IPS-NIHi11 (cell line): ENCODE results near the gene EIF2D.
"Not testable (repeated sequence)": the region's sequence is repeated elsewhere in the genome, so short reads cannot be mapped to it uniquely, and the experiment has no call there.

Experiments used
- DNase-seq: peaks from one replicate; pipeline ENCODE4 v3.0.0; 2012; ENCODE audit warnings: mixed read lengths, low spot score

The EIF2D gene

DNA sequence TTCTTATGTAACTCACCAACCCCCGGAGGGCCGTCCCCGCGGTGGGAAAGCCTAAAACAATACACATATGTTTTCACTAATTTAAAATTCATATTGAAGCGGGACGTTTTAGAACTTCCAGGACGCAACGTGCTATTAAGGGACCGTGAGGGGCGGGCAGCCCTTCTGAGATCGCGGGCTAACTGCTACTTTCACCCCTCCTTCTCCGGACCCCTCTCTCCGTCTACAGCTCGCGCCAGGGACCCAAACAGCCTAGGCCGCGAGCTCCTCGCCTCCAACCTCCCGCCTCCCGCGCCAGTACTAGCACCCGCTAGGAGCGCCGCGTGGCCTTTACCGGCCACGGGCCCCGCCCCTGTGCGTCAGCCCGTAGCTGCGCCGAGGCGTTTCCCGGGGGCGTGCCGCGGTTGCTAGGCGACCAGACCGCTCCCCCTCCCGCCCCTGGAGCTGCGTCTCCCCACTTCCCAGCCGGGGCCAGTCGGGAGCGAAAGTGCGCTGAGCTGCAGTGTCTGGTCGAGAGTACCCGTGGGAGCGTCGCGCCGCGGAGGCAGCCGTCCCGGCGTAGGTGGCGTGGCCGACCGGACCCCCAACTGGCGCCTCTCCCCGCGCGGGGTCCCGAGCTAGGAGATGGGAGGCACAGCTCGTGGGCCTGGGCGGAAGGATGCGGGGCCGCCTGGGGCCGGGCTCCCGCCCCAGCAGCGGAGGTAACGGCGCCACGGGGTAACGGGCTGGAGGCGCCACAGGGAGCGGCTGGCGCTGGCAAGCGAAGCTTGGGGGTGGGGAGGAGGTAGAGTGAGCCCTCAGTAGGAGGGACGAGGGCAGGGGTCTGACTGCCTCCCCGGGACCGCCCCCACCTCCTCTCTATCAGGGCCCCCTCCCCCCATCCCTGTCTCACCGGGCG is 23.1 kb upstream of the EIF2D start, which contains the start of gene DYRK3:
Gene DYRK3, plus strand, starts transcription at position 457 of the 898 bp plus-strand sequence. Its CDS starts 168 bp downstream, at position 625.
- DNase-seq, result peak; percentile 96

DNA sequence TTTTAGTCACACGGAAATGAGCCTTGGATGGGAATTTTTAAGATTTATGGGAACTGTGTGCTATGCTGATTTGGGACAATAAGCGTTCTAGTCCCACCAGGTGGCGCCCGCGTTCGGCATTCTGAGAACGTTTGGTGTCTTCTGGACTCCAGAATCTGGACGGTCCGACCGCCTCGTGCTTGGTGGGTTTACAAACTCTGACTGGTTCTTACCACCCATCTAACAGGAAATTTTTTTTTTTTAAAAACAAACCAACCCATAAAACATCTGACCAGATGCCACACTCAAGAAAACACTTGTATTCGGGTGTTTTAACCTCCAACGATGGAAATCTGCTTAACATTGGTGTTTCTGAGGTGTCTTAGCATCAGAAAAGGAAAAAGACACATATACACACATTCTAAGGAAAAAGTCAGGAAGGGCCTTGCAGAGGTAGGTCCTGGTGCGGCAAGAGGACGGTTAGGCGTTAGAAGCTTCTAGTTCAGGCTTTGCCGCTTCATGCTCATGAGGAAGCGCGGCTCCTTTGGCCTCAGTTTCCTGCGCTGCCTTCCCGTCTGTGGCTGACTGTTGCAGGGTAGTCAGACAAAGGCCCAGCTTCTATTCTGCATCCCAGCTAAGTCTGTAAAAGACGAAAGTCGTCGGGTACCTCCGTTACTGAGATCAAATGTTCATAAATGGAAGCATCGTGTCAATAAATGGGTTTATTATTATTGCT is 22.3 kb upstream of the EIF2D start:
- peak; percentile 69 for DNase-seq

DNA sequence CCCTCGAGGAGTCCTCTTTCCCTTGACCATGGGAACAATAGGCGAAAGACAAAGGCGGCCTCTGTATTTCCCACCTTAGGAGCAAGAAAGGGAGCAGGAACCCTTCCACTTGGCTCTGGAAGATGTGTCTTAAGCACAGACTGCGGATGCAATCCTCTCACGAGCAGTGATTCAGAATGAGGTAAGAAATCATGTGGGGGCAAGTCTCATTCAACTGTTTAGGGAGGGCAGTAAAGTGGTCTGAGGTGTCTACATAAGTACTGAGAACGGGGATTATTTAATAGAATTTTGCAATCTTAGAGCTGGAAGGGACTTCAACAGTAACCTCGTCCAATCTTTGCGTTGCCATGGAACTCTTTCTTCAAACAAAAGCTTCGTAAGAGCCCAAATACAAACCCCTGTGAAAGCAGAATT is 21.4 kb upstream of the EIF2D start:
- DNase-seq, result no peak

DNA sequence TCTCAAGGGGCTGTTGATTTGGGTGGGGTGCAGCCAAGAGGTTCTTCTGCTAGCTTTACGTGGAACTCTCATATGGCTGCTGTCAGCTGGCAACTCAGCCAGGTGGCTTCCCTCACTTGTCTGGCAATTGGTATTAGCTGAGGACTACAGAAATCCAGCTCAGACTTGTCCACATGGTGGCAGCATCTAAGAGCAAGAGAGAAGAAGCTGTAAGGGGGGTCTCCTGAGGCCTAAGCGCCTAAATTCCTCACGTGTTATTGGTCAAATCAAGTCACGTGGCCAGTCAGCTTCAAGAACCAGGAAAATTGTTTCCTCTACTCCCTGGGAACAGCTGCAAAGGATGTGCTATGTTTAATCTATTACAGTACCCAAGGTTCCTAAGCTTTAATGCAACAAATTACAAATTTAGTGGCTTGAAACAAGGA is 18.8 kb upstream of the EIF2D start:
- DNase-seq, result peak; percentile 92

DNA sequence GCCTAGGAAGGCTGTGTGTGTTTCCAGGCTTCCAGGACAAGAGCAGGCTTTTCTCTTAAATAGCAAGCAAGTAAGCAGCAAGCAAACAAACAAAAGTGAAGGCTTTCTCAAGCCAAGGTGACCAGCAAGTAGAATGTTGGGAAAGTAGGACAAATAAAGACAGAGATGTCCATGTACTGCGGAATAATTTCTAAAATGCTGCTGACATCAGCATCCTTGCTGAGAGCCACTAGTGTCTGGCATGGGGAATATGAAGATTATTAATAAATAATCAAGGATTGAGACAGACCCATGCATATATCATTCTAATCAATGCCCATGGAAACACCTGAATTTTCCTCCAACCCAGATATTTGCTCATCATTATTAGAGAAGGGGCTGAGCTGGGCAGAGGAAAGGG is 16.7 kb upstream of the EIF2D start:
- DNase-seq, result no peak

DNA sequence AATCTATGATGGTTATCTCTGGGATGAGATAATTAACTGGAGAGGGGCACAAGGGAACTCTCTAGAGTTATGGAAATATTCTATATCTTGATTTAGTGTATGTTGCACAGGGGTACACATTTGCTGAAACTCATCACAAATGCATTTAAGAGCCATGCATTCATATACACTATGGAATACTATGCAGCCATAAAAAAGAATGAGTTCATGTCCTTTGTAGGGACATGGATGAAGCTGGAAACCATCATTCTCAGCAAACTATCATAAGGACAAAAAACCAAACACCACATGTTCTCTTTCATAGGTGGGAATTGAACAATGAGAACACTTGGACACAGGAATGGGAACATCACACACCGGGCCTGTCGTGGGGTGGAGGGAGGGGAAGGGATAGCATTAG is 14.1 kb upstream of the EIF2D start:
- DNase-seq, result not testable (repeated sequence)

DNA sequence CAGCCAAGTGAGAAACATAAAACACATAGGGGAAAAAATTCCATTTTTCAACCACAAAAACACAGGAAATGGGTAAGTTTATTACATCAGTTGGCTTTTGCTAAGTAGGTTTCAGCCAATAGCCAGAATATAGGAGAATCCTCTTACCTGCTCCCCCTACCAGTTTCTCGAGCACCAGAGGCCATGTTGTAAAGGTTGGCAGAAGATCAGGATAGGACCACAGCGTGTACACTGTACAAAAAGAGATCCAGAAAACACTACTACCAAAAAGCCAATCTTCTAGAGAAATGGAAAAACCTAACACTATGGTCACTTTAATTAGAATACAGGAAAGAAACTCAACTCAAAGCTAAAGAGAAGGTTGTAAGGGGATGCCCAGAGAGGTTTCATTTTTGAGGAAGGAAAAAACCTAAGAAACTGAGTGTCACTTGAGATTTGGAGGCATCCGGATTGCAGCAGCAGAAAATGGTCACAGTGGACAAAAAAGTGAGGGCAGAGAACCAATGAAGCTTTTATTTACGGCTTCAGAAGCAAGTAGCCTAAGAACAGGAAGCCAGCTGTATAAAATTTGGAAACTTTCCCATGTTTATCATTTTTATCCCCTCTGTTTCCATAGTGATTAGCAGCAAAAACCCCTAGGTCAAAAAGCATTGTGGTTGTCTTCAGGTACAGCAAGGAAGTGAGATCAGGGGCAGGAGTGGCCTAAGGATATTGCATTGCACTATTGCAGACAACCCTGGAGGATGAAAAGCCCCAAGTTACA is 2.9 kb downstream of the EIF2D start:
- no peak for DNase-seq

DNA sequence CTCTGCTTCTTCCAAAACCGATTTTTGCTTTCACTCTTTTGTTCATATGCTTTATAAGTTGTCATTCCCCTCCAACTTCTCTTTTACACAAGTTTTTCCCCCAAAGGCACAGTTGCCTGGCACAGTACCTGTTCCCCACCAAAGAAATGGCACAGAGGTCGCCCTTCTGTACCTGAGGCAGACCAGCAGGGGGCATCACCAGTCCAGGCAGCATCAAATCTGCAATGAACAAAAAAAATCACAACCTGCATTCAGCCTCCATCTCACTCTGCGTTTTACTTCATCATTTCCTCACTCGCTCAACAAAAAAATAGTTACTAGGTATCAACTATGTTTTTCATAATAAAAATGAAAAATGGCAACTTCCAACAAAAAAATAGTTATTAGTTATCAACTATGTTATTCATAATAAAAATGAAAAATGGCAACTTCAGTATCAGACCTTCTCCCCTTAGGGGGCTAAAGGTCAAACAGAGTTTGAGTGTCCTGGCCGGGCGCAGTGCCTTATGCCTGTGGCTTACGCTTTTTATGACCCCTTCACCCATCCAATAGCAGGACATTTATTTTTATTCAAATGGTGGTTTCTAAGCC is 4.1 kb downstream of the EIF2D start:
- peak; percentile 59 for DNase-seq

DNA sequence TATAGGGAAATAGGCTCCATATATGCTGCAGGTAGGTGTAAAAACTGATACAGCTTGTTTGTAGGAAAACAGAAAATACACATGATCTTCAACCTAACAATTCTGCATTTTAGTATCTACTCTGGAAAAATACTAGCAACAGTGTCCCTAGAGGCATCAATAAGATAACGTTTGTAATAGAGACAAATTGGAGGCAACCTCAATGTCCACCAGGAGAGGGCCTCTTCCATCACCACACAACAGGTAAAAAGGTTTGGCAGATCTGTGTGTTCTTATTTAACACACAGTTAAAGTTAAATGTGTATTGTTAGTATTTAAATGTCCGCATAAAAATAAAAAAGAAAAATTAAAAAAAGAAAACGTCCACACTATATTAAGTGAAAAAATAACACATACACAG is 5.4 kb downstream of the EIF2D start:
- DNase-seq, result peak; percentile 47

DNA sequence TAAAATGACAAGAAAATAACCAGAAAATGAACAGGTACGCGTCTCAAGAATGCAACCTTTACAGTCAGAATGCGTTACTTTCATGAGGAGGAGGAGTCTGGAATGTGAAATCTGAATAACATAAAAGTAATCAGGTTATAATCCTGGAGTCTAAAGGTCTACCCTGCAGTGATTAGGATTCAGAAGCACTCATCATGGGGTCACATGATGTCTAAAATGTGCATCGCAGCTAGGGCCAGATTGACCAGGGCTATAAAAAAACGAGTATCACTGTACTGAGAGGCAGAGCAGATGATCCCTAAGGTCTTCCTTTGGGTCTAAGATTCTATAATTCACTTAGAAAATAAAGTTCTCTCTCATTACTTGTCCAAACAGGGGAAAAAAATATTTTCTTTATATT is 7.4 kb downstream of the EIF2D start:
- DNase-seq, result no peak

DNA sequence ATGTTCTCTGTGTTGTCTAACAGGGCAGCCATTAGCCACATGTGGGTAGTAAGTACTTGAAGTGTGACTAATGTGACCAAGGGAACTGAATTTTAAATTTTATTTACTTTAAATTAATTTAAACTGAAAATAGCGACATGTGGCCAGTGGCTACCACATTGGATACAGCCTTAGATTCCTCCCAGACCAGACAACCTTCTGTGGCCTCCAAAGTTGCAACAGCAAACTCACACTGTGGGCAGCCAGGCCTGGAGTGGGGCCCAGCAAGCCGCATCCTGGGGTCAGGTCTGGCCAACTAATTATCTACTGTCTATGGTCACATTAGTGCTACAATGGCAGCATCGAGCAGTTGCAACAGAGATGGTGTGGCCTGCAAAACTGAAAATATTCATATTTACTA is 11.7 kb downstream of the EIF2D start:
- DNase-seq, result no peak

DNA sequence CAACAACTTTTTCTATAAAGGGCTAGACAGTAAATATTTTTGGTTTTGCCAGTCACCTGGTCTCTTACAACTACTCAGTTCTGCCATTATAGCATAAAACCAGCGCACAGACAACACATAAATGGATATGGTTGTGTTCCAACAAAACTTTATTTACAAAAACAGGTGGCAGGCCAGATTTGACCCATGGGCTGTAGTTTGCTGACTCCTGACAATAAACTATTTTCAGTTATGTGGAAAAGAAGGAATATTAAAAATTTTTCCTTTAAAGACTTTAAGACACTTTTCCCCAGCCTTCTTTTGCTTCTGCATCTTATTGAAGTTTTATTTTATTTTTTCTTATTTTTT is 16.0 kb downstream of the EIF2D start:
- no peak for DNase-seq

DNA sequence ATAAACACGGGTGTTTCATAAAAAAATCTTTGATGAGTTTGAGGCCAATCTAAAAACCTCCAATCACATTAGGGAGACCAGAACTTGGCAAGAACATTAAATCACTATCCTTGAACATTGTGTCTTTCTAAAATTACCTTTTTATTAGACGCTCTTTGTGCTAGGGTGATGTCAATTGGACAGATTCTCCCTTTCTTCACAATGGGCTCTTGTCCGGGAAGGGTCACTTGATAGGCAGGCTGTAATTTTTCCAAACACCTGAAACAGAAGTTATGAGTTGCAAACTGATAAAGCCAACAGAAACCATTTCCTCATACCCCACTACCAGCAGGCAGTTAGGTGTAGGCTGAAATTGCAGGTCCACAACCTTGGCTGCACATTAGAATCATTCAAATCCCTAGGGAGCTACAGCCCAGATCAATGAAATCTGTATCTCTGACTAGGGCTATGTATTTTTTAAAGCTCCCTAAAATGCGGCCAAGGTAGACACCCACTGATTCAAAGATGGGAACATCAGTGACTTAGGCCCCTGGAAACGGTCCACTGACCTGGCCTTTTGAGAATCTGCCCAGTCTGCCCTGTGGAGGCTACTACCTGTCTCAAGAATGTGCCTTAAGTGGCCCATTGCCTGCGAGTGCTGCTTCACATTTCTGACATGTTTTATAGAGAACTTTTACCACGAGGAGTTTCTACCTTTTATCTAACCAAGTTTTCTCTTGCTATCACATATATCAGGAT is 16.5 kb downstream of the EIF2D start:
- DNase-seq, result no peak

DNA sequence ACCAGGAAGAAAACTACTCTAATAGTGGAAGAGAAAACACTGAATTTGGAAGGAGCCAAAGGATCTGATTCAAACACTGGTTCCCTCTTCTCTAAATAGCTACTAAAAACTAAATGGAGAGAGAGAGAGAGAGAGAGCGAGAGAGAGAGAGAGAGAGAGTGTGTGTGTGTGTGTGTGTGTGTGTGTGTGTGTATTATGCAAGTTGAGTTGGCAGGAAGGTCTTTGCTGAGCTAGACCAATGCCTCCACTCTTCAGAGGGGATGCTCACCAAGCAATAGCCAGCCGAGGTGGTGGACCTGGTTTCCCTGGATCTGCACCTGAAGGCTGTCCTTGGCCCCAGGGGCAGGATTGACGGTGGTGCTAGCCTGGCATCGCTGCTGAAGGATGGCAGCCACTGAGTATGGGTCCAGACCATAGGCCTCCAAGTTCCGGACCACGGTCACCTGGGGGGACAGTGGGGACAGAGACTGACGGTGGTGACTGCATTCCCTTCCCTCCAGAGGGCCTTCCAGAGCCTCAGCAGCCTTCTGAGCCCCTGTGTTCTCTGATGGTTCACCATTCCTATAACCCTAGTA is 18.8 kb downstream of the EIF2D start:
- DNase-seq, result no peak

DNA sequence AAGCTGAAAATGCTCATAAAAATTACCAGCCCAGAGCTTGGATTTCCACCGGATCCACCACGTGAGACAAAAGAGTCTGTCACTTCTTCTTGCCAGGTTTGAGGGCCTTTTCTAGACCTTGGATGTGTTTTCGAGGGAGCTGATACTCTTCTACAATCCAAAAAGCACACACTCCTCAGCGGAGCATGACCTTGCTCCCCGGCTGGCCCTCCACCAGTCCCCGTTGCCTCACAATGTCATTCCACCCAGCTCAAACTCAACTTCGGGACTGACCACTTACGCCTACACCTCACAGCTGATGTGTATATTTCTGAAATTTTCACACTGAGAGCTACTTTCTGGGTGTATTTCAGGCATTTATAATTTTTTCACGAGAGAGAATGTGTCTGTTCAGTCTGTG is 20.6 kb downstream of the EIF2D start:
- no peak for DNase-seq

DNA sequence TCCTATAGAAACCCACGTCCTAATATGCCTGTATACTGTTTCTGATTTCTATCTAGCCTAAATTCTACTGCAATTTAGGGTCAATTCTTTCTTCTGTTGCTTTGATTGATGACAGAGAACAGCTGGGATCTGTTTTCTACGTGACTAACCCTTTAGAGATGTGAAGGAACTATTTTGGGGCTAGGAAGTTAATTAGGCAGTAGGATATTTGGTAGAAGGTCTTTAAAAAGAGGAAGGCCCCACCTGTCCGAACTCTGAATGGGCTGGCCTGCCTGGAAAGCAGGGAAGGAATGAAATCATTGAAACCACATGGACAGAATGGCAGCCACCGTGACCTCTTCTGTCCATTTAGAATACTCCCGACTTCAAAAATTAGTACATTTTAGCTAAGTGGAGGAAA is 21.0 kb downstream of the EIF2D start:
- no peak for DNase-seq

DNA sequence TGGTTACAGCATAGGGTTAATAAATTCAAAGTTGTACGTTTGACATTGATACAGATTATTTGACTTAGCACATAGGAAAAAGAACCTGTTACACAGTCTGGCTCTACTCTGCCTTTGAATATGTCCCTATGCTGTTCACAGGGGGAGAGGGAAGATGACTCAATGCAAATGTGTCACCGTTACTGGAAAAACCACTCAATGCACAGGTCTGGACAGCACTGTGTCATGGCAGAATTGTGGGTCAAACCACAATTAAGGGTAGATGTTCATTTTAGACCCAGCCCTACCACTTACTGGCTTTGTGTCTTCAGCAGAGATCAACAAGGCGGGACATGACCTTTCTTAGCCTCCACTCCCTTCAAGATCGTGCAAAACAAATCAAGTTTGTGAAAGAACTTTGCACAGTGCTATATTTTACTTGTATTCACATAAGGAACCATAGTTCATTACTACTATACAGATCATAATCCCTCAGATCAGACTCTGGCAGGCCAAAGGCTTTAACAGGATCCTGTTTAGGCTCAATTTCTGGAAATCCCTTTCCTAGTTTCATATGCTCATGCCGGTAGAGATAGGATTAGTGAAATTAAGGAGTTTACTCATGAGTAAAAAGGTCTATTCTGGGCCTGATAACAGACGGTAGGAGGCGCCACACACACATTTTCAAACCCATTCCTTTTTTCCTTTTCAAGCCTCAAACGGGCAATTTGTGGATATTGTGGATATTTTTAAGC is 22.1 kb downstream of the EIF2D start:
- DNase-seq, result peak; percentile 35

DNA sequence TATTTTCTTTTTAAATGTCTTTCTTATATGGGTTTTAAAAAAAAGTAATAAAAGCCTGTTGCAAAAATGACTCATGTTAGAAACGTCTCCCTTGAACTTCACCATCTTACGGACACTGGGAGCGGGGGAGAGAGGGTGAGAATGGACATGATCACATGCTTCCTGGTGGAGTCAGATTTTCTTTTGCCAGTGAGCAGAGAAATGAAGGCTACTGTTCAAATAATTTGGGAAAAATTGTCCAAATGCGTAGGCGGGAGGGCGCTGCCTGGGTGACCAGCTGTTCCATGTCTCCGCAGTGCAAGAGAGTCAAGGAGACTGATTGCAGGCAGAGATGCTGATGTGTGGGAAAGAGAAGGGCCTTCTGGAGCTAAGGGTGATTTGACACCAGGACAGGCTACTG is 23.1 kb downstream of the EIF2D start:
- DNase-seq, result no peak

DNA sequence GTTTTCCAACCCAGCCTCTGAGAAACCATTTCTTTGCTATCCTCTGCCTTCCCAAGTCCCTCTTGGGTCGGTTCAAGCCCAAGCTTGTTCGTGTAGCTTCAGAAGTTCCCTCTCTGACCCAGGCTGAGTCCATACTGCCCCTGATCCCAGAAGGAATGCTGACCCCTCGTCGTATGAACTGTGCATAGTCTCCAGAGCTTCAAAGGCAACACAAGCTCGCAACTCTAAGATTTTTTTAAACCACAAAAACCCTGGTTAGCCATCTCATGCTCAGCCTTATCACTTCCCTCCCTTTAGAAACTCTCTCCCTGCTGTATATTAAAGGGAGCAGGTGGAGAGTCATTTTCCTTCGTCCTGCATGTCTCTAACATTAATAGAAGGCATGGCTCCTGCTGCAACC is 23.8 kb downstream of the EIF2D start:
- no peak for DNase-seq

DNA sequence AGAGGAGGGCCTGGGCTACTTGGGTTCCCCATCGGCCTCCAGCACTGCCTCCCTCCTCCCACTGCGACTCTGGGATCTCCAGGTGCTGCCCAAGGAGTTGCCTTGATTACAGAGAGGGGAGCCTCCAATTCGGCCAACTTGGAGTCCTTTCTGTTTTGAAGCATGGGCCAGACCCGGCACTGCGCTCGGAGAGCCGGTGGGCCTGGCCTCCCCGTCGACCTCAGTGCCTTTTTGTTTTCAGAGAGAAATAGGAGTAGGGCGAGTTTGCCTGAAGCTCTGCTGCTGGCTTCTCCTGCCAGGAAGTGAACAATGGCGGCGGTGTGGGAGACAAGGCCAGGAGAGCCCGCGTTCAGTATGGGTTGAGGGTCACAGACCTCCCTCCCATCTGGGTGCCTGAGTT is 24.4 kb downstream of the EIF2D start:
- DNase-seq, result no peak
